HG03064 (cell line): Measurements from ENCODE around the gene CLK2.
"Not testable (repeated sequence)": the region's sequence is repeated elsewhere in the genome, so short reads cannot be mapped to it uniquely, and the experiment has no call there.

Experiments used
- ATAC-seq: cut with Tn5 transposase; IDR thresholded peaks from one replicate; pipeline ENCODE4 v1.9.1; 2021; ENCODE audit warnings: low read depth; ENCODE audit not compliant: unreplicated experiment

Gene CLK2

GRCh38 chr1:155269381-155269780 lies 3.9 kb downstream of the CLK2 start:
- no peak for ATAC-seq

DNA sequence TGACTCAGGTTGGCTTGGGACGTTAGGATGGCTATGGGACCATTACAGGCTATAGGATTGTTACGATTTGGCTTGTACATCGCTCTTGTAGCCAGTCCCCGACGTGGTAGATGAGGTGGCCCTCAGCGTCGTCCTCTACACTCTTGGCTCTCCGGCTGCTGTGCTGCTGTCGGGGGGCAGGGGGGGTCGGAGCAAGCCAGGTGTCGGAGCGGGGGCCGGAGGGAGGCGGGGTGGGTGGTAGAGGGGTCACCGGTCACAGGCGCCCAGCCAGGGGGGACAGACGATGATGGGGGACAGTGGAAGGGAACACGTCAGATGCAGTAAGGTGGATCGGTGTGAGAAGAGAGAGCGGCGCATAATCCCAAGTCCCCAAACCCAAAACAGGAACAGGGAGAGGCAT lies 4.7 kb downstream of the CLK2 start:
- ATAC-seq, result no peak

- ATAC-seq, result no peak
Measured at GRCh38 chr1:155267373-155267772, 5.9 kb downstream of the CLK2 start.

GRCh38 chr1:155266553-155266952 lies 6.8 kb downstream of the CLK2 start:
- ATAC-seq, result no peak

DNA sequence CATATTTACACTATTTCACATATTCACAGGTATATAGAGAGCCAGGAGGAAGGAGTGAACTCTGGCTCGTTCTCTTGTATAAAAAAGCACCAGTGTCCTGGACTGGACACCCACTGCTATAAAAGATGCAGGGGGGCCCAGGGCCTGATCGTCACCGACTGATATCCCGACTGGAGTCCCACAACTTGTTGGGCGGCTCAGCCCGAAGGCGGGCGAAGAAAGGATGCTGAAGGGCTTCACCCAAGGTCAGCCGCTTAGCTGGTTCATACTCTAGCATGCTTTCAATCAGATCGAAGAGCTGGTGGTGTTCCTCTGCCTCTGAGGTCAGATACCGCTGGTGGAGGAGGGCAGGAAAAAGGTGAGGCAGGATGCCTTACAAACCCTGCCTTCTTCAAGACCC lies 10.2 kb downstream of the CLK2 start:
- no peak for ATAC-seq

GRCh38 chr1:155261852-155262673 lies 11.2 kb downstream of the CLK2 start, which contains the start of gene SCAMP3:
TSS of gene SCAMP3 (minus strand) at chr1:155262360. CDS start at chr1:155262151, 209 bp downstream.
- ATAC-seq, result peak; percentile 84

- peak; percentile 10 for ATAC-seq
Measured at GRCh38 chr1:155261493-155261851, 11.8 kb downstream of the CLK2 start.

- no peak for ATAC-seq
Measured at GRCh38 chr1:155260276-155260675, 13.0 kb downstream of the CLK2 start.

- no peak for ATAC-seq
Measured at GRCh38 chr1:155256058-155256852, 17.0 kb downstream of the CLK2 start.

GRCh38 chr1:155255243-155256007 lies 17.9 kb downstream of the CLK2 start, which contains the start of gene ENTREP3:
TSS of gene ENTREP3 (minus strand) at chr1:155255483. CDS start at chr1:155254877, 606 bp downstream.
- no peak for ATAC-seq

DNA sequence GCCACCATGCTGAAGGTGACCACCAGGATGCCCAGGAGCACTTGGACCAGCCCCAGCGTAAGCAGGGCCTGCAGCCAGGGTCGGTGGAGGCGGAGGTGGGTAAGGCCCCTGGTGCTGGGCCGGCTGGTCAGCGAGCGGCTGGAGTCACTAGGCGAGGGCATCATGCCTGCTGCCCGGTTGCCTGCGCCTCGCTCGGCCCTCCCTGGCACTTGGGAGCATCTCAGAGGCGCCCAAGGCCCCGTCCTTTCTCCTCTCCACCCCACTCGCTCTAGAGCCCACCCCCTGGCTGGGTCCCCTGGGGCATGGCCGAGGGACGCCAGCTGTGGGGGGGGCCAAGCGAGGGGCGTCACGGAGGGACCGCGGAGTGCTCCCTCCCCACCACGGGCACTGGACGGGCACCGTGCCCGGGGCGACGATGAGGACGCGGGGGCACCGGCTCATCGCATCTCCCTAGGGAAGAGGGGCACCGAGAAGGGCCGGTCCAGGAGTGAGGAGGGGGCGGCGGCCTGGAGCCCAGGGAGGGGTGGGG lies 18.5 kb downstream of the CLK2 start:
- ATAC-seq, result no peak

GRCh38 chr1:155254228-155254713 lies 19.0 kb downstream of the CLK2 start:
- no peak for ATAC-seq

GRCh38 chr1:155253797-155254196 lies 19.5 kb downstream of the CLK2 start:
- no peak for ATAC-seq

DNA sequence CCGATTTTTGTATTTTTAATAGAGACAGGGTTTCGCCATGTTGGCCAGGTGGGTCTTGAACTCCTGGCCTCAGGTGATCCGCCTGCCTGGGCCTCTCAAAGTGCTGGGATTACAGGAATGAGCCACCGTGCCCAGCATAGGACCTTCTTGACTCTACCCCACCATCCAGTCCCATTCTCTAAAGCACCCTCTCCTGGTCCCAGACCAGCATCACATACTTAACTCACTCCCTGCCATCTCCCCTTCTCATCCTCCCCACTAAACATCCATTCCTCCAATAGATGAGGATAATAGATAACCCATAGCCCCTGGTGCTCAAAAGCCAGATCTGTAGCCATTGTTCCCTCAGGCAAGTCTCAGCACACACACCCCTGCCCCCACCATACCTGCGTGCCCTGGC lies 20.1 kb downstream of the CLK2 start:
- no peak for ATAC-seq

- no peak for ATAC-seq
Measured at GRCh38 chr1:155251566-155251965, 21.7 kb downstream of the CLK2 start.

GRCh38 chr1:155250633-155251449 lies 22.5 kb downstream of the CLK2 start:
- ATAC-seq, result peak; percentile 56

DNA sequence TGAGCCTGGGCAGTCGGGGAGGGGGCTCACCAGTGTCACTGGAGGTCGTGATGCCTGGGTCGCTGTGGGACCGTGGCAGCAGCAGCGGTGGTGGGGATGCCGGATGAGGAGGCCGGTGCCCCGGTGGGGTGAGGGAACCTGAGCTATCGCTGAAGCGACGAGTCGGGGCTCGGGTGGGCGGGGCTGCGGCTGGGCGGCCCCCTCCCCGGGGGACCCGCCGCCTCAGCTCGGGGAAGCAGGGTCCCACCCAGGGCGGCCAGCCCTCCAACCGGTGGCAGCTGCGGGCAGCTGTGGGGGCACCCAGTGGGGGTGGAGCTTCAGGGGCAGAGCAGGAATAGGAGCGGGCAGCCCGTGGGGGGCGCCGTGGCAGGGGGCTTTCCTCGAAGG lies 23.1 kb downstream of the CLK2 start:
- ATAC-seq, result peak; percentile 10

DNA sequence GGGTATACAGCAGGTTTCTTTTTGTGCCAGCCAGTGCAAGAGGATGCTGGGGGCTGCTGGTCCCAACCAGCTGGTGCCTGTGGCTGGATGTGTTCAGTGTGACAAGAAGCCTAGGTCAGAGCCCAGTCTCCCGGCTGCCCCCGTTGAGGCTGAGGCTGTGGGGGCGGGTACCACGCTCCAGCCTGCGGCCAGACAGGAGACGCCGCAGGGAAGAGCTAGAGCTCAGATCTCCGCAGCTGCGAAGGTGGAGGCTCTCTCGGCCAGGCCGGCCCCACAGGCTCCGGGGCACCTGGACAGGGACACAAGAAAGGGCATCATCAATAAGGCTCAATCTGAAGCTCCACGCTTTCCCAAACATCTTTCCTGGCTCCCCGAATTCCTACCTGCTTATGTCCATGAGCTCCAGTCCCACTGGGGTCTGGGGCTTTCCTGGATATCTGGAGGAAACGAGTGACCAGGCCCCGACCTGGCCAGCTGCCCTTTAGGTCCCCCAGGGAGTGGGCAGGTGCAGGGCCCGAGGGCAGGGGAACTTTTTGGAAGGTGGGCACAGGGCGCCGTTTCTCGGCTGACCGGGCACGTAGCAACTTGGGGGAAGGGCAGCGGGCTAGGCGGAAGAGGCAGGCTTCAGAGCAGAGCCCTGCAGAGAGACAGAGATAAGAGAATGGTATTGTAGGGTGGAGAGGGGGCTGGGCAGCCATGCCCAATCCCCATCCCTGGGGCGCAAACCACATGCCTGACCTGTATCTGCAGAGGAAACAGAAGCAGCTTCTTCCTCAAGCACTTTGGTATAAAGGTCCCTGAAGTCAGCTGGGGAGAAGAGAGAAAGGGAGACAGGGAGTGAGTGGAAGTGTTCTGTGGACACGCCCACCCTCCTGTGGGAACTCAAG lies 25.4 kb downstream of the CLK2 start:
- ATAC-seq, result no peak

DNA sequence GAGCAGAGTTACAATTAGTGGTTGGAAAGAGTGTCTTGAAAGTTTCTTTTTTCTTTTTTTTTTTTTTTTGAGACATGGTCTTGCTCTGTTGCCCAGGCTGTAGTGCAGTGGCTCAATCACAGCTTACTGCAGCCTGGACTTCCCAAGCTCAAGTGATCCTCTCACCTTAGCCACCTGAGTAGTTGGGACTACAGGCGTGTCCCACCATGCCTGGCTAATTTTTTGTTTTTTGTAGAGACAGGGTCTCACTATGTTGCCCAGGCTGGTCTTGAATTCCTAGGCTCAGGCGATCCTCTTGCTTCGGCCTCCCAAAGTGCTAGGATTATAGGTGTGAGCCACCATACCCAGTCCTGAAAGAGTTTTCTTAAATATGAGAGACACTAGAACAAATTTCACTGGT lies 26.5 kb downstream of the CLK2 start:
- ATAC-seq, result not testable (repeated sequence)
